GM19099 (cell line): ENCODE data around the gene POLE3.

Experiments used
- POLR2A ChIP-seq: IDR thresholded peaks from 3 replicates; pipeline ENCODE4 v1.6.1; 2011; ENCODE audit warnings: low read depth; ENCODE audit not compliant: insufficient read length; ENCODE audit errors: extremely low read depth

The POLE3 gene

DNA sequence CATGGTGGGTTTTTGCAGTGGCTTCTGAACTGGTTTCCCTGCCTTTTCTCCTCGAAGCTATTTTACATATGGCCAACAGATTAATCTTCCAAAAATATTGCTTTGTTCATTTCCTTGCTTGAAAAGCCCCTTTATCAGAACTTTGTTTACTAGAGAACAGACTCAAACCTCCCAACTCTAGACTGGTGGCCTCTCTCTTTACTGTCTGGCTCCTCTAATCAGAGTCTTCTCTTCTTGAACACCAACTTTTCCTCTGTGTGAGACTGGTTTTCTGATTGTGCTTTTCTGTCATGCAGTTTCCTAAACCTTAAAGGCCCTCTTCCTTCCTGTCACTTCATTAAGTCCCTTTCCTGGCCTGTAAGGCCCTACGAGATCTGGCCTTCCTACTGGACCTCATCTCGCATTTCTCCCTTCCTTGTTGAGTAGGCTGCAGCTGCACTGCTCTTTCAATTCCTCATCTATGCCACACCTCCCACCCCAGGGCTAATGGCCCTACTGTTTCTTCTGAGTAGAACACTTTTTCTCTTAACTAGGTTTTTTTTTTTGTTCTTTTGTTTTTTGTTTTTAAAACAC is 5.8 kb upstream of the POLE3 start:
- TF ChIP-seq POLR2A: peak; percentile 52

DNA sequence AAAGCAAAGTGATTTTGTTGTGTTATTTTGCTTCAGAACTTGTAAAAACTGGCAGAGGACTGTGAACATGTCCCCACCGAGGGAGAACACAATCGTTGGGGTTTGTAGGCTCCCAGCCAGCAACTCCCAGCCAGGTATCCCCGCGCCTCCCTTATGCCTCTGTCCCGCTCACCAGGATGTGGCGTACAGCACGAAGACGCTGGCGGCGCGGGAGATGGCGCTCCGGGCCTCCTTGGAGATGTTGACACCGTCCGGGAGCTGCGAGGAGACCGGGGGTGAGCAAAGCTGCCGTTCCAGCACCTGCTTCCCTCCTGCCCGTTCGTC is 630 bp downstream of the POLE3 start:
- TF ChIP-seq POLR2A: no peak

- TF ChIP-seq POLR2A: no peak
Measured at GRCh38 chr9:113409481-113409880, 994 bp downstream of the POLE3 start.

- no peak for TF ChIP-seq POLR2A
Measured at GRCh38 chr9:113403646-113404045, 6.8 kb downstream of the POLE3 start.

GRCh38 chr9:113401027-113401792 is 9.3 kb downstream of the POLE3 start, which contains the start of gene ALAD:
TSS of gene ALAD (minus strand) at chr9:113401284. CDS start at chr9:113393559, 7,725 bp downstream.
- peak; percentile 77 for TF ChIP-seq POLR2A

GRCh38 chr9:113399646-113400200 is 10.8 kb downstream of the POLE3 start:
- no peak for TF ChIP-seq POLR2A

DNA sequence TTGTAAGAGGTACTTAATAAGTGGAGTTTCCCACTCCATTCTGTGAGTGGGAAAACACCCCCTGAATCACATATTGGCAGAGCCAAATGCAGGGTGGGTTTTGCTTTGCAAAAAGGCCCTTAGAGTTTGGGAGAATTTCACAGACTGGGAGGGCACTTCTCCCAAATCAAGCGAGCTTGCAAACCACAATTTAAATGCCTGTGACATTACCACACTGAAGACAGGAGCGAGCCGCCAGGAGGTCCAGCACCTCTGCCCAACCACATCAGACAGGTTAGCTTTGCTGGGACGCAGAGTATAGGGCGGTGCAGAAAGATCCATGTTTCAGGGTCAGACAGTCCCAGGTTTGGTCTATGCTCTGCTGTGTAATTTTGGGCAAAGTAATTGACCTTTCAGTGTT is 11.7 kb downstream of the POLE3 start:
- no peak for TF ChIP-seq POLR2A

GRCh38 chr9:113397203-113397631 is 13.3 kb downstream of the POLE3 start:
- TF ChIP-seq POLR2A: no peak

DNA sequence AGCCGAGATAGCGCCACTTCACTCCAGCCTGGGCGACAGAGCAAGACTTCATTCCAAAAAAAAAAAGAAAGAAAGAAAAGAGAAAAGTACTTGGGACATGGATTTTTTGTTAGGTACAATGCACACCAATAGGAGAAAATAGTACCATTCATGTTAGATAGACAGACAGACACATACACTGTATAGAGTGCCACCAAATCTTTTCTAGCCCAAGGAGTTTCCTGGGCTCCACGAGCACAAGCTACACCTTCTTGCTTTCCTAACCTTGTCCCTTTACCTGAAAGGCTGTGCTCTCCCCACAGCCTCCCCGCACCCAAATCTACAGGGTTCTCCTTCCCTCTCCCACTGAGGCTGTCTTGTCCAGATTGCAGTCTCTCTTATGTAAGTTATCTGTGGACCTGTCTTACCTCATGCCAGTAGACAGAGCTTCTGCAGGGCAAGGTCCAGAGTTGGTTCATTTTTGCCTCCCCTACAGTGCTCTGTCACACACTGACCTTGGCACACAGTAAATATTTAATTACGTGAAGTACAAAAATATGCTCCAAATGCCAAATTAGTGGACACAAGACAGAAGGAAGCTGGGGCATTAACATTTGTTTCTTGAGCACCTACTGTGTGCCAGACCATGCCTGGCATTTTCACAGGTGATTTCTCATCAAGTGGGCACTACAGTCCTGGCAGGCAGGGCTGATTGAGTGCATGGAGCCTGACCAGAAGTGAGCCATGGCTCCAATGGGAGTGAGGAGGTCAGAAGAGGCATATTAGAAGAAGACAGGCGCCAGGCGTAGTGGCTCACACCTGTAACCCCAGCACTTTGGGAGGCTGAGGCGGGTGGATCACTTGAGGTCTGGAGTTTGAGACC is 15.2 kb downstream of the POLE3 start:
- TF ChIP-seq POLR2A: no peak

DNA sequence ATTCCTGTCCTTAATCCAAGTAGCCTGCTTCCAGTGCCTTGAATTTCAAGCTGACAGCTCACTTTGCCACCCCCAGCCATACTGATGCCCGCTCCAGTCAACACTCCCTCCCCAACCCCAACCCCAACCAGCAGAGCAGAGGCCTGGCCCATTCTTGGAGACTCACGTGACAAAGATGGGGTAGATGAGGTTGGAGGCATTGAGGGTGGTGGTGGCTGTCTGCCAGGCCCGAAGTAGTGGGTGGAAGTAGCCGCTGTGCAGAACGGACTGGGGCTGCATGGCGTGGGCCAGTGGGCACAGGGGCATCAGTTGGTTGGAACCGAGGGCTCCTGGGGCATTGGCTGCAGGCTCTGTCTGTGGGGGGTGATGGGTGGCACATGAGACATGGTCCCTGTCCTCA is 17.2 kb downstream of the POLE3 start:
- TF ChIP-seq POLR2A: no peak

DNA sequence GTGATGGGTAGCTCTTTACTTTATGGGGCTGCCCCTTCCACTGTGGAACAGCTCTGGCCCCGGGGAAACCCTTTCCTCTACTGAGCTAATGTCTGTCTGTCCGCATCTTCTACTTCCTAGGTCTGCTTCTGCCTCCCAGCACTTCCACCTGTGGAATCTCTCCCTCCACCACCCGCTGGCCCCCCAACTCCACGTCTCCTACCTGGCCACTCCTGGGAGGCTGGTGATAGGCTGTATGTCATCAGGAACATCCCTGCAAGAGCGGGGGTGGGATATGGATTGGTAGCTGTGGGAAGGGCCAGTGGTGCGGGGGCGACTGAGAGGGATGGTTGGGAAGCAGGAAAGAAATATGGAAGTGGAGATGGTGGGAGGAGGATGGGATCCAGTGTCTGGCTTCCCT is 18.6 kb downstream of the POLE3 start:
- TF ChIP-seq POLR2A: no peak

DNA sequence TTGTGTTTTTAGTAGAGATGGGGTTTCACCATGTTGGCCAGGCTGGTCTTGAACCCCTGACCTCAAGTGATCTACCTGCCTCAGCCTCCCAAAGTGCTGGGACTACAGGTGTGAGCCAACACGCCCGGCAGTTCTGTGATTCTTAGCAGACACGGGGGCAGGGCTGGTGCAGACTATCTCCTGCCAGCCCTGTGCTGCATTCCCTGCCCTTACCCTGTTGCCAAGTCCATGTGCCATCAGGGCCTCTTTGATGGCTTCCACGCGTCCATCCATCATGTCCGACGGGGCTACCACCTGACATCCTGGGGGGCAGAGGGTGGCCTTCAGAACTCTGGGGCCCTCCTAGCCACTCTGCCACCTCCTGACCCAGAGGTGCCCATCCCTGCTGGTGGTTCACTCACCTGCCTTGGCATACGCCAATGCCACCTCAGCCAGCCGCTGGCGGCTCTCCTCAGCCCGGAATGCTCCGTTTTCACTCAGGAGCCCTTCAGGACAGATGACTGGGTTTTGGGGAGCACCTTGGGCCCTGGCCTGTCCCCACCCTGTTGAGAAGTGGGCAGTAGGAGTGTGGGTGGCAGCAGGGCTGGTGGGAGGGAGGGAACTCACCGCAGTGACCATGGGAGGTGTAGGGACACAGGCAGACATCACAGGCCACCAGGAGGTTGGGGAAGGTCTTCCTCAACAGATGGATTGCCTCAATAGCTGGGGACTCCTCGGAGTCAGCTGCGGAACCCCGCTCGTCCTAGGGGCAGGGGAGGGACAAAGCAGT is 20.1 kb downstream of the POLE3 start:
- TF ChIP-seq POLR2A: no peak

DNA sequence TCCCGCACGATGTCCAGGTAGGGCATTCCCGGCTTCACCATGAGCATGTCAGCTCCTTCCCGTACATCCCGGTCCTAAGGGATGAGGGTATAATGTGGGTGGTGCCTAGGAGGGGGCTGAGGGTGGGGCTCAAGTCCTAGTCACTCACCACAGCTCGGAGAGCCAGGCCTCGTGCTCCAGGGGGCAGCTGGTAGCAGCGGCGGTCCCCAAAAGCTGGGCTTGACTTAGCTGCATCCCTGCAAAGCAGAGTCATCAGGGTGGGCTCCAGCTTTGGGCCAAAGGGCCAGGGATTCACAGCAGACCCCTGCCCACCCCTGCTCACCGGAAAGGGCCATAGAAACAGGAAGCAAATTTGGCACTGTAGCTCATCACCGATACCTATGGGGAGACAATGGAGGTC is 21.0 kb downstream of the POLE3 start:
- no peak for TF ChIP-seq POLR2A

- no peak for TF ChIP-seq POLR2A
Measured at GRCh38 chr9:113388833-113389232, 21.6 kb downstream of the POLE3 start.
